ENCODE results near the gene MRGPRD.

Gene MRGPRD

DNA sequence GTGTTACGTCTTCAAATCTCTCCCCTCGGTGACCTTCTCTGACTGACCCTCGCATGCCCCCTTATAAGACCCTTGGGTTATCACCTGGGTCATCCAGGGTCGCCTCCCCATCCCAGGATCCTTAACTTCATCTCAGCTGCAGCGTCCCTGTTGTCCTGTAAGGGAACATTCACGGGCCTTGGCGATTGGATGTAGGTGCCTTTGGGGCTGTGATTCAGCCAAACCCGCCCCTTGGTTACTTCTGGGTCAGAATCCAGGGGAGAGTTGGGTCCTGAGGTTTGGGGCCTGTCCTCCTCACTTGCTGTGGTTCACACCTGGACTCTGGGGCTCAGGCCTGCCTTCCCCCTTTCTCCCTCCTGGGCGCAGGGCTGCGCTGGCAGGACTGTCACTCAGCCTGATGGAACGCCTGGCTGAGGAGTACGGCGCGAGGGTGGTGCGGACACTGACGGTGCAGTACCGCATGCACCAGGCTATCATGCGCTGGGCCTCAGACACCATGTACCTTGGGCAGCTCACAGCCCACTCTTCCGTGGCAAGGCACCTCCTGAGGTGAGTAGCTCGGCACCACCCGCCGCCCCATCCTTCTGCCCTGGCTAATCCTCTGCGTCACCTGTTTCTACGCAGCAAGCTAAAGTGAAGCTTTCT lies 47.7 kb downstream of the MRGPRD start:
- Histone ChIP-seq H3K4me3 (ENCODE audit: insufficient read depth, low read depth, low read length, poor library complexity, severe bottlenecking) (no peak overlapping the region), H3K27ac (ENCODE audit: insufficient read depth, low read length, poor library complexity, severe bottlenecking) (no peak overlapping the region), H3K4me1 (ENCODE audit: control insufficient read depth, insufficient read depth, low read length, poor library complexity, severe bottlenecking) (no peaks in the 10 kb centered on the region), H3K27me3 (replicated peaks; ENCODE audit: control insufficient read depth, insufficient read depth, low read length, poor library complexity, severe bottlenecking) (no peaks in the 10 kb centered on the region), H3K9me3 (ENCODE audit: control insufficient read depth, low read length) (no peaks in the 10 kb centered on the region), H3K36me3 (ENCODE audit: control insufficient read depth, insufficient read depth, low read length) (peaks cover 67% of the 10 kb centered on the region)
- no peak for DNase-seq

DNA sequence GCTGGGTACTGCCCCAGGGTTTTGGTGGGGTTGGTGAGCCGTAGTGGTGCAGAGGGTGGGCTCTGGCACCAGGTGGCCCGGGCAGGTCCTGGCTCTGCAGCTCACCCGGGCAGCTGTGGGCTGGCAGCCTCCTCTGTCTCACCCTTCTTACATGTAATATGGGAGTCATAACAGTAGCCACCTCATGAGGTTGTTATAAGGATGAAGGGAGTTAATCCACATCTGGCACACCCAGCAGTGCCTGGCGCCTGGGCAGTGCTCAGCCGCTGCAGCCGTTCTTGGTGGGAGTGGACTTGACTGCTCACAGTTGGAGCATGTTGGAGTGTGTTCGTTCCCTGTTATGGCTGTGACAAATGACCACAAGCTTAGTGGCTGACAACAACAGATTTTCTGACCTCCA lies 48.4 kb downstream of the MRGPRD start:
- DNase-seq, result no peak
- Histone ChIP-seq H3K36me3 (ENCODE audit: control insufficient read depth, insufficient read depth, low read length) (peaks cover 68% of the 10 kb centered on the region), H3K9me3 (ENCODE audit: control insufficient read depth, low read length) (no peaks in the 10 kb centered on the region), H3K27me3 (replicated peaks; ENCODE audit: control insufficient read depth, insufficient read depth, low read length, poor library complexity, severe bottlenecking) (no peaks in the 10 kb centered on the region), H3K4me3 (ENCODE audit: insufficient read depth, low read depth, low read length, poor library complexity, severe bottlenecking) (no peak overlapping the region), H3K27ac (ENCODE audit: insufficient read depth, low read length, poor library complexity, severe bottlenecking) (no peak overlapping the region), H3K4me1 (ENCODE audit: control insufficient read depth, insufficient read depth, low read length, poor library complexity, severe bottlenecking) (no peaks in the 10 kb centered on the region)

GRCh38 chr11:68931911-68932310 lies 48.9 kb downstream of the MRGPRD start:
- no peaks in the 10 kb centered on the region for H3K4me1 ChIP-seq (ENCODE audit: control insufficient read depth, insufficient read depth, low read length, poor library complexity, severe bottlenecking)
- H3K9me3 ChIP-seq (ENCODE audit: control insufficient read depth, low read length), result no peaks in the 10 kb centered on the region
- H3K36me3 ChIP-seq (ENCODE audit: control insufficient read depth, insufficient read depth, low read length), result peaks cover 67% of the 10 kb centered on the region
- no peak for DNase-seq
- no peaks in the 10 kb centered on the region for H3K27me3 ChIP-seq (replicated peaks; ENCODE audit: control insufficient read depth, insufficient read depth, low read length, poor library complexity, severe bottlenecking)
- no peak overlapping the region for H3K4me3 ChIP-seq (ENCODE audit: insufficient read depth, low read depth, low read length, poor library complexity, severe bottlenecking)
- no peak overlapping the region for H3K27ac ChIP-seq (ENCODE audit: insufficient read depth, low read length, poor library complexity, severe bottlenecking)

GRCh38 chr11:68930991-68931855 lies 49.6 kb downstream of the MRGPRD start:
- Histone ChIP-seq H3K27me3 (replicated peaks; ENCODE audit: control insufficient read depth, insufficient read depth, low read length, poor library complexity, severe bottlenecking) (no peaks in the 10 kb centered on the region), H3K36me3 (ENCODE audit: control insufficient read depth, insufficient read depth, low read length) (peaks cover 64% of the 10 kb centered on the region), H3K4me1 (ENCODE audit: control insufficient read depth, insufficient read depth, low read length, poor library complexity, severe bottlenecking) (no peaks in the 10 kb centered on the region), H3K4me3 (ENCODE audit: insufficient read depth, low read depth, low read length, poor library complexity, severe bottlenecking) (no peak overlapping the region), H3K27ac (ENCODE audit: insufficient read depth, low read length, poor library complexity, severe bottlenecking) (no peak overlapping the region), H3K9me3 (ENCODE audit: control insufficient read depth, low read length) (no peaks in the 10 kb centered on the region)
- no peak for DNase-seq
